Right cardiac atrium (tissue), 5 donors: ENCODE data around the gene RIMKLB. TPM values are rescaled to one million over a fixed set of nuclear protein-coding genes. Genes with fewer than 3 reads are reported as not detected.
A peak's percentile ranks its signal among the peaks of the same experiment; 100 is the strongest.
"Not testable (repeated sequence)": the region's sequence is repeated elsewhere in the genome, so short reads cannot be mapped to it uniquely, and the experiment has no call there.

Source experiments
- ATAC-seq, 2 donors: fragments of 200-7000 bp; cut with Tn5 transposase; one replicate each; pipeline versions ENCODE4 v1.8.0 to v1.9.1; 2020; ENCODE audit warnings: moderate library complexity in 2 of 2, mild to moderate bottlenecking in 1 of 2
- DNase-seq, 3 donors: peaks; one replicate each; pipeline ENCODE4 v3.0.0-alpha.2; 2020
- H3K27ac ChIP-seq: one replicate; pipeline ENCODE4 v1.5.1; 2013; ENCODE audit warnings: mild to moderate bottlenecking, low read length, control low read depth, moderate library complexity
- H3K27me3 ChIP-seq: one replicate; pipeline ENCODE4 v1.6.1; 2013; ENCODE audit not compliant: control insufficient read depth, insufficient read depth
- H3K4me1 ChIP-seq: one replicate; pipeline ENCODE4 v1.6.1; 2013; ENCODE audit warnings: low read length; ENCODE audit not compliant: control insufficient read depth, insufficient read depth
- H3K4me3 ChIP-seq: one replicate; pipeline ENCODE4 v1.5.1; 2013; ENCODE audit warnings: low read length, control low read depth
- H3K9me3 ChIP-seq: one replicate; pipeline ENCODE4 v1.6.1; 2013; ENCODE audit warnings: low read length; ENCODE audit not compliant: control insufficient read depth
- WGBS: extraction: QIAGEN DNeasy Blood & Tissue Kit; methylation state at CpG from one replicate; pipeline ENCODE4 v1.1.7; 2013; 5-methylcytosine and 5-hydroxymethylcytosine counted together
- intact Hi-C, 4 donors: fragments of 100-400 bp; cut with DNase I; formaldehyde crosslinking; loops; one replicate each; pipeline versions ENCODE4 v1.11.0 to v1.14.0; 2022 to 2023
- polyA plus RNA-seq: library from polyadenylated mRNA; stranded (reverse); fragments of 200-250 nt; gene quantifications from one replicate; pipeline ENCODE4 v1.2.3, GENCODE V29; 2013
- total RNA-seq, 4 donors: library from RNA; stranded (reverse); fragmentation: NEBNext Ultra II Directional; extraction: Animal tissue kit (Norgen Biotek cat#: 25700); gene quantifications; one replicate each; pipeline ENCODE4 v1.2.1, GENCODE V29; 2021
- donor health status: healthy with polysubstance abuse.
- donor health status: DM: no; HTN: yes; CAD: no.
- donor health status: DM: no; HTN: no; CAD: no.
- donor health status: DM: no; HTN: yes; CAD: no; lungs with severe emphysema.
- donor health status: DM: yes; HTN: yes; CAD: no.

The RIMKLB gene
- total and polyA plus RNA-seq, 5 donors: 11.3 to 17.6 (median 13.9) TPM

GRCh38 chr12:8820676-8821407 is 123.1 kb downstream of the RIMKLB start:
- H3K9me3 ChIP-seq, H3K27ac ChIP-seq, H3K4me1 ChIP-seq, H3K27me3 ChIP-seq, DNase-seq, H3K4me3 ChIP-seq, ATAC-seq: not testable (repeated sequence)
- intact Hi-C loops: loop anchor here in 2 of 4 donors (5.0 to 10.0 kb wide), 2 partner anchors 136 to 139 kb away; no protein-coding TSS in a partner anchor
- 92% methylated on average over 8 of the region's 8 CpGs for WGBS

GRCh38 chr12:8821591-8821990 is 123.8 kb downstream of the RIMKLB start:
- Histone ChIP-seq H3K4me1 (no peaks in the 10 kb centered on the region), H3K9me3 (no peaks in the 10 kb centered on the region), H3K27me3 (no peaks in the 10 kb centered on the region), H3K27ac (no peak overlapping the region), H3K4me3 (no peak overlapping the region)
- WGBS: 86% methylated on average over 3 of the region's 3 CpGs
- intact Hi-C loops: loop anchor here in 2 of 4 donors (5.0 to 10.0 kb wide), 2 partner anchors 137 to 139 kb away; no protein-coding TSS in a partner anchor
- ATAC-seq (no peak), DNase-seq (no peak)

DNA sequence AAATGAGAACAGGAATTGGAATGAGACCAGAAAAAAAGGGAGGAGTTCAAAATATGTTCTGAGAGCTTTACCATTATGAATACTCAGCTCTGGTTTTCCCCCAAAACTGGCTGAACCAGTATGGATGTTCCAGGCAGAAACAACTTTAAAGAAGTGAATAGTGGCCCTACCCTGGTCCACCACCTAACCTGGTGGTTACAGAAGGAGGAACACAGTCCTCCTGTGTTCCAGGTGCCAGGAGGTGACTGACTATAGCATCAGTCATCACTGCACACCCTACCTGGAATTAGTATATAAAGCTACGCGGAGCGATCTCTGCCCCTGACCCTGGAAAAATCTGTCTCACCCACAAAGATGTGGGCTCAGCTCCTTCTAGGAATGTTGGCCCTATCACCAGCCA is 124.5 kb downstream of the RIMKLB start, which contains the start of gene A2ML1:
Gene A2ML1, plus strand, starts transcription at position 324 of the 400 bp plus-strand sequence. Its CDS starts 31 bp downstream, at position 355.
- ATAC-seq (no peak), DNase-seq (no peak)
- Histone ChIP-seq H3K9me3 (no peaks in the 10 kb centered on the region), H3K27ac (no peak within 1 kb of the TSS), H3K4me3 (no peak within 1 kb of the TSS), H3K4me1 (no peaks in the 10 kb centered on the region), H3K27me3 (no peaks in the 10 kb centered on the region)
- WGBS: 97% methylated on average over 3 of the region's 3 CpGs
- intact Hi-C loops: loop anchor here in 2 of 4 donors (5.0 to 10.0 kb wide), 2 partner anchors 137 to 140 kb away; no protein-coding TSS in a partner anchor

- 35% methylated on average over 8 of the region's 8 CpGs for WGBS
Observed at GRCh38 chr12:8823565-8824300, 125.9 kb downstream of the RIMKLB start.

DNA sequence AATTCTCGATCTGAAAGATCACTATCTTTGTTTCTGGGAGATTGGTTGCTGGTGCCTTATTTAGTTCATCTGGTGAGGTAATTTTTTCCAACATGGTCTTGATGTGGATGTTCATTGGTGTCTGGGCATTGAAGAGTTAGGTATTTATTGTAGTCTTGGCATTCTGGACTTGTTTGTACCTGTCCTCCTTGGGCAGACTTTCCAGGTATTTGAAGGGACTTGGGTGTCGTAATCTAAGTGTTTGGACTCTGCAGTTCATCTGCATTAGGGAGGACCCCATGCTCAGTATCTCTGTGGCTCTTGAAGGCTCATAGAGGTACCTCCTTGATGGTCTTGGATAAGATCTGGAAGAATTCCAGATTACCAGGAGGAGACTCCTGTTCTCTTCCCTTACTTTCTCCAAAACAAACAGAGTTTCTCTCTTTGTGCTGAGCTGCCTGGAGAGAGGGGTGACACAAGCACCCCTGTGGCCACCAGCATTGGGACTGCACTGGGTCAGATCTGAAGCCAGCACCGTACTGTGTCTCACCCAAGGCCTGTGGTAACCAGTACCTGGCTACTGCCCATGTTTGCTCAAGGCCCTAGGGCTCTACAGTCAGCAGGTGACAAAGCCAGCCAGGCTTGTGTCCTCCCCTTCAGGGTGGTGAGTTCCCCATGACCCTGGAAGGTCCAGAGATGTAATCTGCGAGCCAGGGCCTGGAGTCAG is 129.9 kb downstream of the RIMKLB start:
- H3K4me3 ChIP-seq: no peak overlapping the region
- no peaks in the 10 kb centered on the region for H3K9me3 ChIP-seq
- intact Hi-C loops: loop anchor here in 1 of 4 donors (10.0 kb wide), 1 partner anchor 143 kb away; no protein-coding TSS in a partner anchor
- no peaks in the 10 kb centered on the region for H3K27me3 ChIP-seq
- no peak for DNase-seq
- no peak overlapping the region for H3K27ac ChIP-seq
- no peak for ATAC-seq
- no peaks in the 10 kb centered on the region for H3K4me1 ChIP-seq
- 85% methylated on average over 4 of the region's 4 CpGs for WGBS

More at GRCh38 chr12:8823565-8824300, 125.9 kb downstream of the RIMKLB start:
- DNase-seq (no peak), ATAC-seq (peak; percentile 61 to 65)
- intact Hi-C loops: loop anchor here in 2 of 4 donors (5.0 to 10.0 kb wide), 2 partner anchors 139 to 141 kb away; no protein-coding TSS in a partner anchor
- Histone ChIP-seq H3K27ac (no peak overlapping the region), H3K9me3 (no peaks in the 10 kb centered on the region), H3K27me3 (no peaks in the 10 kb centered on the region), H3K4me3 (no peak overlapping the region), H3K4me1 (no peaks in the 10 kb centered on the region)

DNA sequence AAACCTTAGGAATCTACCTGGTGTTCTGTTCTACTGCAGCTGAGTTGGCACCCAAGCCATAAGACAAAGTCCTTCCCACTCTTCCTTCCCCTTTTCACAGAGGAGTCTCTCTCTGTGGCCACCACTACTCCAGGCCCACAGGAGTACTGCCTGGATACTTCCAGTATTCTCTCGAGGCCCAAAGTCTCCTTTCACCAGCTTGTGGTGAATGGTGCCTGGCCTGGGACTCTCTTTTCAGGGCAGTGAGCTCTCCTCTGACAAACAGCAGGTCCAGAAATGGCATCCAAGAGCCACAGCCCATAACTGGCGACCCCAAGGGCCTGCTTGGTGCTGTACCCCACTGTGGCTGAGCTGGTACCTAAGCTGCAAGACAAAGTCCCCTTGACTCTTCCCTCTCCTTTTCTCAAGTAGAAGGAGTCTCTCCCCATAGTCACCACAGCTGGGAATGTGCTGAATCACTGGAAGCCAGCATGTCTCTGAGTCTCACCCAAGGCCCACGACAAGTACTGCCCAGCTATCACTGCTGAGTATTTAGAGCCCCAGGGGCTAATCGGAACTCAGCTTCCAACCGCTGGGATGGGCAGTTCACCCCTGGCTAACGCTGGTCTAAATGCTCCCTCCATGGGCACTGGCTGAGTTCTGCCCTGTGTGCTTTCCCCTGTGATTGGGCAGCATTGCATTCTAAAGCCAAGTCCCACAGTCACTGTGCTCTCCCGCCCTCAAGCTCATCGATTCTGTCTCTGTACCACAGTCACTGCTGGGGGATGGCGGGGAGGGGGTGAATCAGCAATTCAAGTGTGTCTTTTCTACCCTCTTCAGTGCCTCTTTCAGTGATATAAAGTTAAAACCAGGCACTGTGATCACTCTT is 130.7 kb downstream of the RIMKLB start:
- H3K27me3 ChIP-seq: no peaks in the 10 kb centered on the region
- H3K4me3 ChIP-seq: no peak overlapping the region
- no peaks in the 10 kb centered on the region for H3K9me3 ChIP-seq
- intact Hi-C loops: loop anchor here in 1 of 4 donors (10.0 kb wide), 1 partner anchor 144 kb away; no protein-coding TSS in a partner anchor
- ATAC-seq: no peak
- no peak overlapping the region for H3K27ac ChIP-seq
- DNase-seq: no peak
- no peaks in the 10 kb centered on the region for H3K4me1 ChIP-seq
- WGBS: 74% methylated on average over 9 of the region's 9 CpGs

DNA sequence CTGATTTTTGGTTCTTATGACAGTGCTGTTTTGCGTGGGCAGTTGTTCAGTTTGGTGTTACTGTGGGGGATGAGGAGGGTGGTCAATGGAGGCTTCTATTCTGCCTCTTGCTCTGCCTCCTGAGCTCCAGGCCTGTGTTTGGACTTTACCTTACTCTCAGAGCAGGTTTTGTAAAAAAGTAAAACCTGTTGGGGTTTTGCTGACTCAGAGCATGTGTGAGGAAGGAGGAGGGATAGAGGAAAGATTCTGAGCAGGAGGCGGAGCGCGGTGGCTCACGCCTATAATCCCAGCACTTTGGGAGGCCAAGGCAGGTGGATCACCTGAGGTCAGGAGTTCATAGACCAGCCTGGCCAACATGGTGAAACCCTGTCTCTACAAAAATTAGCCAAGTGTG is 131.3 kb downstream of the RIMKLB start:
- Histone ChIP-seq H3K27me3 (no peaks in the 10 kb centered on the region), H3K9me3 (no peaks in the 10 kb centered on the region), H3K27ac (no peak overlapping the region), H3K4me1 (no peaks in the 10 kb centered on the region), H3K4me3 (no peak overlapping the region)
- intact Hi-C loops: loop anchor here in 1 of 4 donors (10.0 kb wide), 1 partner anchor 144 kb away; no protein-coding TSS in a partner anchor
- ATAC-seq: no peak
- WGBS: 75% methylated on average over 5 of the region's 5 CpGs
- DNase-seq: no peak

- DNase-seq: no peak
- intact Hi-C loops: loop anchor here in 1 of 4 donors (10.0 kb wide), 1 partner anchor 145 kb away; no protein-coding TSS in a partner anchor
- no peak overlapping the region for H3K27ac ChIP-seq
- H3K4me3 ChIP-seq: no peak overlapping the region
- no peaks in the 10 kb centered on the region for H3K4me1 ChIP-seq
- no peak for ATAC-seq
- H3K27me3 ChIP-seq: no peaks in the 10 kb centered on the region
- H3K9me3 ChIP-seq: no peaks in the 10 kb centered on the region
- 94% methylated on average over 7 of the region's 7 CpGs for WGBS
Observed at GRCh38 chr12:8829621-8830020, 131.8 kb downstream of the RIMKLB start.

GRCh38 chr12:8831116-8831515 is 133.3 kb downstream of the RIMKLB start:
- Histone ChIP-seq H3K9me3 (no peaks in the 10 kb centered on the region), H3K4me3 (no peak overlapping the region), H3K4me1 (no peaks in the 10 kb centered on the region), H3K27me3 (no peaks in the 10 kb centered on the region), H3K27ac (no peak overlapping the region)
- 89% methylated on average over 9 of the region's 9 CpGs for WGBS
- DNase-seq: no peak
- intact Hi-C loops: no loop called here
- no peak for ATAC-seq

- no peaks in the 10 kb centered on the region for H3K9me3 ChIP-seq
- DNase-seq (no peak), ATAC-seq (no peak)
- intact Hi-C loops: no loop called here
- no peaks in the 10 kb centered on the region for H3K4me1 ChIP-seq
- no peak overlapping the region for H3K4me3 ChIP-seq
- WGBS: 76% methylated on average over 6 of the region's 6 CpGs
- no peak overlapping the region for H3K27ac ChIP-seq
- no peaks in the 10 kb centered on the region for H3K27me3 ChIP-seq
Observed at GRCh38 chr12:8832500-8832899, 134.7 kb downstream of the RIMKLB start.
